ENCODE data around the gene ATP1B2.

The ATP1B2 gene

GRCh38 chr17:7685533-7686221 lies 35.0 kb downstream of the ATP1B2 start:
- peak; percentile 87 for DNase-seq (ENCODE audit: low spot score)

GRCh38 chr17:7686222-7687071 lies 35.7 kb downstream of the ATP1B2 start:
- peak; percentile 75 for DNase-seq (ENCODE audit: low spot score)

GRCh38 chr17:7687072-7687907 lies 36.6 kb downstream of the ATP1B2 start, which contains the start of gene TP53:
TP53 (minus strand) TSS chr17:7687490; CDS start chr17:7676594, 10,896 bp downstream.
- DNase-seq (ENCODE audit: low spot score): peak; percentile 89

- DNase-seq (ENCODE audit: low spot score): peak; percentile 97
These were observed 37.4 kb downstream of the ATP1B2 start, which contains the start of gene WRAP53 for GRCh38 chr17:7687908-7688807. WRAP53 (plus strand) TSS chr17:7688477; CDS start chr17:7688649, 172 bp downstream.

DNA sequence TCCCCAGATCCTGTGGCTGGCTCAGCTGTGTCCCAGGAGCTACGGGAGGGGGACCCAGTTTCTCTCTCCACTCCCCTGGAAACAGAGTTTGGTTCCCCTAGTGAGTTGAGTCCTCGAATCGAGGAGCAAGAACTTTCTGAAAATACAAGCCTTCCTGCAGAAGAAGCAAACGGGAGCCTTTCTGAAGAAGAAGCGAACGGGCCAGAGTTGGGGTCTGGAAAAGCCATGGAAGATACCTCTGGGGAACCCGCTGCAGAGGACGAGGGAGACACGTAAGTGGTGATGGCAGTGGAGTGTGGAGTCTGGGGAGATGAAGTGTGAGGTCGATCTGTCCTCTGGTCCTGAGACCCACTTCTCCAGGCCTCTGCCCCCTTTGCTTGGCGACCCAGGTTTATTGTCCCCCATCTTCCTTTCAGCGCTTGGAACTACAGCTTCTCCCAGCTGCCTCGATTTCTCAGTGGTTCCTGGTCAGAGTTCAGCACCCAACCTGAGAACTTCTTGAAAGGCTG lies 38.1 kb downstream of the ATP1B2 start:
- DNase-seq (ENCODE audit: low spot score): no peak

DNA sequence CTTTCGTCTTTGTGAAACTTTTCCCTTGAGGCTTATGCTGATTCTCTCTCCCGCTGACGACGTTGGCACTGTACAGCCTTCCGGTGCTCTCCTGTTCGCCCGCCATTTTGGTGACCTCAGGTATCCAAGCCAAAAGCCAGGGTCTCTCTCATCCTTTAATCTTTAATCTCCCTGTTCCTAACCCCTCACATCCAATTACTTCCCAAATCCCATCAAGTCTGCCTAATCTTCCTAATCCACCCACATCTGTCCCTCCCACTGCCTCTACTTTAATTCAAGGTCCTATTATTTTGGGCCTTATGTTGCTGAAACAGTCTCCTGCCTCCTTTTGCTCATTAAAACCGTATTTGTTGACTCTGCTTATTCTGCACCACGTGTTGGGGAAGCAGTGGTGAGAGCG lies 44.9 kb downstream of the ATP1B2 start:
- DNase-seq (ENCODE audit: low spot score): no peak

GRCh38 chr17:7697828-7698588 lies 47.3 kb downstream of the ATP1B2 start:
- DNase-seq (ENCODE audit: low spot score): no peak

DNA sequence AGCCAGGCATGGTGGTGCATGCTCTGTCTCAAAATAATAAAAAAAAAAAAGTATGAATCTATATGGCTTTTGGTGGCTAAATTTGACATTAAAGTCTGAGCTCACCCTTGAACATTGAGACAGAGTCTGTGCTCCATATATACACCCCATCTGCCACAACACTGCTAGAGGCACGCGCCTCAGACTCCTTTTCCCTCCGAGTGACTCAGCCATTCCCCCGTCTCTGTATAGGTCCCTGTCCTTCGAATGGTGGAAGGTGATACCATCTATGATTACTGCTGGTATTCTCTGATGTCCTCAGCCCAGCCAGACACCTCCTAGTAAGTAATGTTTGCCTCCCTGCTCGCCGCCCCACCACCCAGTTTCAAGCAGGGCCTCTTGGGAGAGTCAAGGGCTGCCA lies 49.8 kb downstream of the ATP1B2 start:
- DNase-seq (ENCODE audit: low spot score): no peak

DNA sequence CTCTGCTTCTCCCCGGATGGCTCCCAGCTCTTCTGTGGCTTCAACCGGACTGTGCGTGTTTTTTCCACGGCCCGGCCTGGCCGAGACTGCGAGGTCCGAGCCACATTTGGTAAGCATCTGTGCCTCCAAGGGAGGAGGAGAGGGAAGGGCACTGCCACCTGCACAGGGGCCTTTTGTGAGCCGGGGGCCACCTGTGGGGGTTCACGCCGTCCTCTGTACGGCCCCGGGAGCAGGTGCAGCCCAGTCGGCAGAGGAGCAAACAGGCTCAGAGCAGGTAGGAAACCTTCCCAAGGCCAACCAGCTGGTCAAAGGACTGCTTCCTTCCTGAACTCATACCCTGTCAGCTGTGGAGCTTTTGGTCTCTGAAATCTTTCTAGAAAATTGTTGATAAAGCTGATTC lies 51.0 kb downstream of the ATP1B2 start:
- DNase-seq (ENCODE audit: low spot score): no peak

DNA sequence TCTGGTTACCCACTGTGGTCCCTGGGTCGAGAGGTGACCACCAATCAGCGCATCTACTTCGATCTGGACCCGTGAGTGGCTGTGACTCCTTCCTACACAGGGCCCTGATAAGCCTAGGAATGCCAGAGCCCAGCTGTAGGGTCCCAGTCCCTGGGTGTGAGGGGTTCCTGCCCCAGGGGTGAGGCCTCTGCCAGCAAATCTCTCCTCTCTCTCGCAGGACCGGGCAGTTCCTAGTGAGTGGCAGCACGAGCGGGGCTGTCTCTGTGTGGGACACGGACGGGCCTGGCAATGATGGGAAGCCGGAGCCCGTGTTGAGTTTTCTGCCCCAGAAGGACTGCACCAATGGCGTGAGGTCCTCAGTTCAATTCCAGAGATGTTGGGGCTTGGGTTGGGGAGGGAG lies 52.0 kb downstream of the ATP1B2 start:
- no peak for DNase-seq (ENCODE audit: low spot score)

DNA sequence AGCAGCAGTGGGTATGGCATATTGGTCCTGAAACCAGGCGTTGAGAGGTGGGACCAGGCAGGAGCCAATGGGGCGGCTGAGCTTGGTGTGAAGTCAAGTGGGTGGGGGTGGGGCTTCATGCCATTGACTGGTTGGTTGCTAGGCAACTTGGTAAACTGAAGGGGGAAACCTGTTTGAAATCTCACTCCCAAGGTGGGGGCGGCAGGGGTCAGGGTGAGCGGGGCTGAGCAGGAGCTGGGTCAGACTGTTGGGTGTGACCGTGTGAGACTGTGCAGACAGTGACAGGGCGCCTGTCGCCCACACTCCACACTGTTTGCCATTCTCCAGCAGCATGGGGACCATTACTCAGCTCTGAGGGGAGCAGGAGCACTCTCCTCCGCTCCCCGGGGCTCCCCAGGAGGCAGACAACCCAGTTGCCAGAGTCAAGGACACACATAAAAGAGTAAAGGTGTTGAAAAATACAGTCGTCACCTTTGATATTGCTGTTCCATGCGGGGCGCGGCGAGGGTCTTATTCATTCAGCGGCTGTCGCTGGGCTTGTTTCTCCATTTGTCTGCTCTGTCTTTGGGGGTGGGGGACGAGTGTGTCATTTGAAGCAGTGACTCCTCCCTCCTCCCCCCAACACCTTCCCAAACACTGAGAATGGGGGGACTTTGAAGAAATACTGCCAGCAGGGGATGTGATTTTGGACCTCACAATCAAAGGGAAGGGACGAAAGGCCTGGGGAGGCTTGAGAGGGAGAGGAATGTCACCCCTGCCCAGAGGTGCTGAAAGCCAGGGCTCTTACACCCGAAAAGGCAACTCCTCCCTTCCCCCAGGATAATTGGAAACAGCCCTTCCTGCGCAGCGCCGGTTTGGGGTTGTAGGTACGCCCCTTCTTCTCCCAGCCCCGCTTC lies 53.1 kb downstream of the ATP1B2 start:
- DNase-seq (ENCODE audit: low spot score): no peak

GRCh38 chr17:7704601-7705268 lies 54.0 kb downstream of the ATP1B2 start, which contains the start of gene EFNB3:
EFNB3 (plus strand) TSS chr17:7705202; CDS start chr17:7705599, 397 bp downstream.
- DNase-seq (ENCODE audit: low spot score): no peak

GRCh38 chr17:7705269-7706255 lies 54.8 kb downstream of the ATP1B2 start:
- DNase-seq (ENCODE audit: low spot score): no peak

GRCh38 chr17:7706631-7707354 lies 56.1 kb downstream of the ATP1B2 start:
- no peak for DNase-seq (ENCODE audit: low spot score)

Data from CD4-positive, alpha-beta T cell treated with Interleukin-15 for 4 hours (primary cell).